Ishikawa (cell line): ENCODE measurements around the gene SLF1.

Experiments used
- CEBPB ChIP-seq: IDR thresholded peaks from 2 replicates; pipeline ENCODE4 v1.6.1; 2012
- CREB1 ChIP-seq: IDR thresholded peaks from 2 replicates; pipeline ENCODE4 v1.6.1; 2012; ENCODE audit warnings: low read depth
- EGR1 ChIP-seq: IDR thresholded peaks from 2 replicates; pipeline ENCODE4 v1.6.1; 2012
- EP300 ChIP-seq: IDR thresholded peaks from 2 replicates; pipeline ENCODE4 v1.6.1; 2012; ENCODE audit warnings: borderline replicate concordance
- FOXM1 ChIP-seq: IDR thresholded peaks from 2 replicates; pipeline ENCODE4 v1.6.1; 2012; ENCODE audit warnings: low read depth, borderline replicate concordance
- NFIC ChIP-seq: IDR thresholded peaks from 2 replicates; pipeline ENCODE4 v1.6.1; 2012
- RAD21 ChIP-seq: IDR thresholded peaks from 2 replicates; pipeline ENCODE4 v1.6.1; 2012; ENCODE audit warnings: low read depth
- REST ChIP-seq: IDR thresholded peaks from 2 replicates; pipeline ENCODE4 v1.6.1; 2012; ENCODE audit warnings: low read depth, mild to moderate bottlenecking
- TAF1 ChIP-seq: IDR thresholded peaks from 2 replicates; pipeline ENCODE4 v1.6.1; 2012; ENCODE audit warnings: low read depth, mild to moderate bottlenecking
- TCF12 ChIP-seq: IDR thresholded peaks from 2 replicates; pipeline ENCODE4 v1.6.1; 2012; ENCODE audit warnings: low read depth
- TEAD4 ChIP-seq: IDR thresholded peaks from 2 replicates; pipeline ENCODE4 v1.6.1; 2012
- USF1 ChIP-seq: IDR thresholded peaks from 2 replicates; pipeline ENCODE4 v1.6.1; 2012
- YY1 ChIP-seq: IDR thresholded peaks from 2 replicates; pipeline ENCODE4 v1.6.1; 2012; ENCODE audit warnings: low read depth
- ZBTB7A ChIP-seq: IDR thresholded peaks from 2 replicates; pipeline ENCODE4 v1.6.1; 2012; ENCODE audit warnings: low read depth
- TF ChIP-seq, protein P1 (sequence below): IDR thresholded peaks from 2 replicates; pipeline ENCODE4 v1.6.1; 2012

Gene SLF1

GRCh38 chr5:94715768-94716167, 97.3 kb downstream of the SLF1 start:
- TF ChIP-seq CEBPB (no peak), YY1 (no peak), TCF12 (no peak), USF1 (no peak)
- TF ChIP-seq, protein P1, sequence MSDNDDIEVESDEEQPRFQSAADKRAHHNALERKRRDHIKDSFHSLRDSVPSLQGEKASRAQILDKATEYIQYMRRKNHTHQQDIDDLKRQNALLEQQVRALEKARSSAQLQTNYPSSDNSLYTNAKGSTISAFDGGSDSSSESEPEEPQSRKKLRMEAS: no peak

DNA sequence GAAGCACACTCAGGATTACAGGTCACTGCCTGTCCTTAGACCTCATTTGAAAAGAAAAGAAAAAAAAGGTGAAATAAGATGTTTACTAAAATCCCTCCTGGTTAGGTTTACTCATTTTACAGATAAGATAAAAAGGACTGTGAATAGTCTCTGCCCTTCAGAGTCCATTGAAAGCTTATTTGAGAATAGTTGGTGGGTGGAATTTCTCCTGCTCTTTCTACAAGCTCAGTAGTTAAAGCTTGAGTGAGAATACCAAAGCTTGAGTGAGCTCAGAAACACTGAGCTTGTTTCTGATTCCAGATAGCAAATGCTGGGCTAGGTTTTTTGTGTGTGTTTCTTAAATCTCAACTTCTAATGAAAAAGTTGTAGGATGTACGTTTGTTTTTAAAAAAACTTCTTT, 106.7 kb downstream of the SLF1 start:
- TF ChIP-seq CREB1: no peak
- no peak for TF ChIP-seq RAD21
- TF ChIP-seq, protein P1: no peak
- no peak for TF ChIP-seq FOXM1
- no peak for TF ChIP-seq EP300
- no peak for TF ChIP-seq EGR1
- TF ChIP-seq USF1: no peak
- no peak for TF ChIP-seq YY1
- no peak for TF ChIP-seq TEAD4
- TF ChIP-seq TCF12: no peak
- TF ChIP-seq REST: no peak

GRCh38 chr5:94731471-94731870, 113.0 kb downstream of the SLF1 start:
- TF ChIP-seq TEAD4 (no peak), CEBPB (no peak), NFIC (no peak), ZBTB7A (no peak), FOXM1 (no peak), TCF12 (no peak), TAF1 (no peak), EP300 (no peak), USF1 (no peak), EGR1 (no peak), REST (no peak), CREB1 (no peak), YY1 (no peak), RAD21 (no peak)
- TF ChIP-seq, protein P1: no peak

DNA sequence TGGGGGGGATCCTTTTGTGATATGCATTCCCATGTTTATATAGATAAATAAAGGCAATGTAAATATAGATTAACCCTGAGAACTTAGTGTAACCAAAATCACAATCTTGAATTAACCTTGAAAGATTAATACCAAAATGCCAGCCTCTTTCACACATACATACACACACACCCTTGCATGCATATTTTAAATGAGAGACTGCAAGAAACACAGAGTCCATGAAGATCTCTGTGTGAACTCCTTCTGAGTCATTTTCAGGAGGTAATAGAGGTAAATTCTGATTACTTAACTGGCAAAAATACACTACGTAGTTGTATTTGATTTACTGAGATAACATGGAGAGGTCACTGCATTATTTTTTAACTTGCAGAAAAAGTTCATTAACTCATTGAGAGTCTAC, 118.0 kb downstream of the SLF1 start:
- TF ChIP-seq TEAD4 (no peak), NFIC (no peak), ZBTB7A (no peak), CEBPB (no peak), EP300 (no peak), EGR1 (no peak), TCF12 (no peak), USF1 (no peak), CREB1 (no peak), TAF1 (no peak), RAD21 (no peak), YY1 (no peak), FOXM1 (no peak), REST (no peak)
- TF ChIP-seq, protein P1: no peak
